A673 (cell line): ENCODE data around the gene KLF7.

Experiments used
- EZH2 ChIP-seq: fragments of 200-600 bp; sonication (generic); IDR thresholded peaks from 2 replicates; pipeline ENCODE4 v1.6.1; 2017; ENCODE audit warnings: borderline replicate concordance, low read depth, mild to moderate bottlenecking, mixed read lengths, antibody characterized with exemption, low read length; ENCODE audit not compliant: poor library complexity, severe bottlenecking
- TF ChIP-seq, protein P1 (sequence below): fragments of 300-800, 200-600 bp; sonication (generic); conservative IDR thresholded peaks from 2 replicates; pipeline ENCODE4 v1.5.1; 2017; ENCODE audit warnings: low read depth, mild to moderate bottlenecking, antibody characterized with exemption, low read length, moderate library complexity, mixed read lengths

DNA sequence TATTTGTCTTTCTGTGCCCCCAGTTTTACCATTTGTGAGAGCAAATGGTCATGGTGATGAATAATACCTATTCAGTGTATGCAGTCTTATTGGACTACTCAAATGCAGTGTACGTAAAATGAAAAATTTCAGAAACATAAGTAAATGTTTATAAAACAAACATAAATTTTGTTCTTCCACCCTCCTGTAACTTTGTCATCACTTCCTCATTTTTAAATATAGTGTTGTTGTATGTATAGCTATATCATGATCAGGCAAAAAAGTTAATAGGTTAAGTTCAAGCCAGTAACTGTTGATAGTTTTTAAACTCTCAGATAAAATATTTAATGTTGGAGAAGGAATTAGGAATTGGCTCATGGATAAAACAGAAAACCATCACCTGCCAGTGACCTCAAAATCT, 93.2 kb downstream of the KLF7 start:
- TF ChIP-seq, protein P1, sequence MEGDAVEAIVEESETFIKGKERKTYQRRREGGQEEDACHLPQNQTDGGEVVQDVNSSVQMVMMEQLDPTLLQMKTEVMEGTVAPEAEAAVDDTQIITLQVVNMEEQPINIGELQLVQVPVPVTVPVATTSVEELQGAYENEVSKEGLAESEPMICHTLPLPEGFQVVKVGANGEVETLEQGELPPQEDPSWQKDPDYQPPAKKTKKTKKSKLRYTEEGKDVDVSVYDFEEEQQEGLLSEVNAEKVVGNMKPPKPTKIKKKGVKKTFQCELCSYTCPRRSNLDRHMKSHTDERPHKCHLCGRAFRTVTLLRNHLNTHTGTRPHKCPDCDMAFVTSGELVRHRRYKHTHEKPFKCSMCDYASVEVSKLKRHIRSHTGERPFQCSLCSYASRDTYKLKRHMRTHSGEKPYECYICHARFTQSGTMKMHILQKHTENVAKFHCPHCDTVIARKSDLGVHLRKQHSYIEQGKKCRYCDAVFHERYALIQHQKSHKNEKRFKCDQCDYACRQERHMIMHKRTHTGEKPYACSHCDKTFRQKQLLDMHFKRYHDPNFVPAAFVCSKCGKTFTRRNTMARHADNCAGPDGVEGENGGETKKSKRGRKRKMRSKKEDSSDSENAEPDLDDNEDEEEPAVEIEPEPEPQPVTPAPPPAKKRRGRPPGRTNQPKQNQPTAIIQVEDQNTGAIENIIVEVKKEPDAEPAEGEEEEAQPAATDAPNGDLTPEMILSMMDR = no peak
- no peak for TF ChIP-seq EZH2
